OCI-LY7 (cell line): ENCODE measurements around the gene ACSL6. TPM values are rescaled to one million over a fixed set of nuclear protein-coding genes. Genes with fewer than 3 reads are reported as not detected.

Source experiments
- BruUV-seq: library from RNA; stranded (reverse); fragments of 400-500 nt; replicated peaks from 2 replicates; lab custom pipeline; 2021; lab: Mats Ljungman, UMichigan
- CTCF ChIA-PET: fragments of 300-600 bp; sonication (Branson Sonifier 250); formaldehyde crosslinking; loops from one replicate; lab custom pipeline; 2022; ENCODE audit warnings: antibody characterized with exemption; ENCODE audit not compliant: unreplicated experiment; lab: Charles Lee
- POLR2A ChIA-PET: fragments of 300-600 bp; sonication (Branson Sonifier 250); formaldehyde crosslinking; loops from one replicate; lab custom pipeline; 2022; ENCODE audit warnings: antibody characterized with exemption; lab: Charles Lee
- DNase-seq: peaks from one replicate; pipeline ENCODE4 v3.0.0-alpha.2; 2015; ENCODE audit warnings: low spot score
- H2AFZ ChIP-seq: fragments of 200-600 bp; sonication (generic), shearing (Covaris generic); 2 replicates; pipeline ENCODE4 v1.6.1; 2014; ENCODE audit warnings: mild to moderate bottlenecking, antibody characterized with exemption, low read length, moderate library complexity
- H3K27ac ChIP-seq: fragments of 200-600 bp; sonication (generic); 2 replicates; pipeline ENCODE4 v1.5.1; 2014; ENCODE audit warnings: mixed run types, low read depth, mild to moderate bottlenecking, moderate library complexity, low read length, inconsistent platforms; ENCODE audit not compliant: poor library complexity, severe bottlenecking
- H3K36me3 ChIP-seq: fragments of 200-600 bp; sonication (generic); 2 replicates; pipeline ENCODE4 v1.6.1; 2014; ENCODE audit warnings: mild to moderate bottlenecking, antibody characterized with exemption, low read length, moderate library complexity, mixed read lengths; ENCODE audit not compliant: insufficient read depth
- H3K4me1 ChIP-seq: fragments of 200-600 bp; sonication (generic); 2 replicates; pipeline ENCODE4 v1.5.1; 2014; ENCODE audit warnings: mild to moderate bottlenecking, low read length; ENCODE audit not compliant: insufficient read depth, poor library complexity, severe bottlenecking
- H3K4me2 ChIP-seq: fragments of 200-600 bp; sonication (generic); 2 replicates; pipeline ENCODE4 v1.6.1; 2014; ENCODE audit warnings: mild to moderate bottlenecking, low read length
- H3K4me3 ChIP-seq: fragments of 200-600 bp; sonication (generic); 2 replicates; pipeline ENCODE4 v1.5.1; 2014; ENCODE audit warnings: mild to moderate bottlenecking, low read depth, low read length; ENCODE audit not compliant: poor library complexity, severe bottlenecking
- H3K79me2 ChIP-seq: fragments of 200-600 bp; sonication (generic); 2 replicates; pipeline ENCODE4 v1.6.1; 2016; ENCODE audit warnings: low read depth, mild to moderate bottlenecking, low read length, moderate library complexity, mixed read lengths; ENCODE audit not compliant: insufficient read depth
- H3K9me2 ChIP-seq: fragments of 200-600 bp; sonication (generic); 2 replicates; pipeline ENCODE4 v1.6.1; 2016; ENCODE audit warnings: mild to moderate bottlenecking, low read length, mixed read lengths; ENCODE audit not compliant: insufficient read depth
- H3K9me3 ChIP-seq: fragments of 200-600 bp; sonication (generic); 2 replicates; pipeline ENCODE4 v1.6.1; 2014; ENCODE audit warnings: mild to moderate bottlenecking, mixed run types, low read length, mixed read lengths
- H4K20me1 ChIP-seq: fragments of 200-600 bp; sonication (generic); 2 replicates; pipeline ENCODE4 v1.6.1; 2014; ENCODE audit warnings: mild to moderate bottlenecking, antibody characterized with exemption, low read length, moderate library complexity, mixed read lengths; ENCODE audit not compliant: insufficient read depth
- EZH2phosphoT487 ChIP-seq: fragments of 200-600 bp; sonication (generic); IDR thresholded peaks from 2 replicates; pipeline ENCODE4 v1.6.1; 2018; ENCODE audit warnings: low read depth, borderline replicate concordance, mild to moderate bottlenecking, mixed run types, antibody characterized with exemption, low read length, moderate library complexity, mixed read lengths
- intact Hi-C: fragments of 100-400 bp; cut with micrococcal nuclease; formaldehyde crosslinking; loops from one replicate; pipeline ENCODE4 v1.10.0; 2022; ENCODE audit not compliant: unreplicated experiment
- total RNA-seq, 2 experiments: library from RNA; depleted of rRNA in 1 of 2; stranded (reverse); fragments of >200 nt in 1 of 2; shearing (Covaris generic) in 1 of 2; gene quantifications; 2 replicates each; pipeline ENCODE4 v1.2.3, GENCODE V29; 2014 to 2022
- TF ChIP-seq, protein P1 (sequence below): fragments of 200-600 bp; sonication (generic); conservative IDR thresholded peaks from 2 replicates; pipeline ENCODE4 v1.5.1; 2014; ENCODE audit warnings: mild to moderate bottlenecking, antibody characterized with exemption, low read length, moderate library complexity, mixed read lengths

Gene ACSL6
- total RNA-seq, 2 experiments from 2014 or later, result not detected

- H3K79me2 ChIP-seq, result no peaks in the 10 kb centered on the region
- no peak overlapping the region for H3K4me2 ChIP-seq
- H3K27ac ChIP-seq, result no peak overlapping the region
- ChIA-PET POLR2A (no interaction called here), CTCF (no interaction called here)
- H2AFZ ChIP-seq, result no peak overlapping the region
- no peaks in the 10 kb centered on the region for H3K4me1 ChIP-seq
- H3K4me3 ChIP-seq, result no peak overlapping the region
- TF ChIP-seq, protein P1, sequence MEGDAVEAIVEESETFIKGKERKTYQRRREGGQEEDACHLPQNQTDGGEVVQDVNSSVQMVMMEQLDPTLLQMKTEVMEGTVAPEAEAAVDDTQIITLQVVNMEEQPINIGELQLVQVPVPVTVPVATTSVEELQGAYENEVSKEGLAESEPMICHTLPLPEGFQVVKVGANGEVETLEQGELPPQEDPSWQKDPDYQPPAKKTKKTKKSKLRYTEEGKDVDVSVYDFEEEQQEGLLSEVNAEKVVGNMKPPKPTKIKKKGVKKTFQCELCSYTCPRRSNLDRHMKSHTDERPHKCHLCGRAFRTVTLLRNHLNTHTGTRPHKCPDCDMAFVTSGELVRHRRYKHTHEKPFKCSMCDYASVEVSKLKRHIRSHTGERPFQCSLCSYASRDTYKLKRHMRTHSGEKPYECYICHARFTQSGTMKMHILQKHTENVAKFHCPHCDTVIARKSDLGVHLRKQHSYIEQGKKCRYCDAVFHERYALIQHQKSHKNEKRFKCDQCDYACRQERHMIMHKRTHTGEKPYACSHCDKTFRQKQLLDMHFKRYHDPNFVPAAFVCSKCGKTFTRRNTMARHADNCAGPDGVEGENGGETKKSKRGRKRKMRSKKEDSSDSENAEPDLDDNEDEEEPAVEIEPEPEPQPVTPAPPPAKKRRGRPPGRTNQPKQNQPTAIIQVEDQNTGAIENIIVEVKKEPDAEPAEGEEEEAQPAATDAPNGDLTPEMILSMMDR, result no peak
- TF ChIP-seq EZH2phosphoT487, result no peak
- DNase-seq, result no peak
- no peaks in the 10 kb centered on the region for H3K36me3 ChIP-seq
- no peaks in the 10 kb centered on the region for H4K20me1 ChIP-seq
- no TSS peak for BruUV-seq
- H3K9me2 ChIP-seq, result no peaks in the 10 kb centered on the region
- no peaks in the 10 kb centered on the region for H3K9me3 ChIP-seq
- intact Hi-C loops, result no loop called here
Observed at GRCh38 chr5:131994533-131995226, 16.8 kb downstream of the ACSL6 start.

DNA sequence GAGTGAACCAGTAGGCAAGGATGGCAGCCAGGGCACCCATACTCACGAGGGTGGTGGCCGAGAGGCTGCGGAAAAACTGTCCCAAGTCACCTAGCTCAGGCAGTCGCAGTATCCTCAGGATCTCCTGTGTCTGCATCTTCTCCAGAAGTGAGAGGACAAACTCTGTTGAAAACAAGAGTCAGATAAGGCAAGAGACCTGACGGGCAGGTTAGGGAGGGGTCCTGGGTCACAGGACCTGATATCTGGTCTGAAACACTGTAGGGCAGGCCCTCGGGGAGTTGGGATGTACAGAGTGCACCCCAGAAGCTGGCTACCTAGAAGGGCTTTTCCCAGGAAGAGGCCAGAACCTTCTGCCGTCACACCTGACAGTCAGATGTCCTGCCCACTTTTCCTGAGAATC lies 17.4 kb downstream of the ACSL6 start:
- H3K9me2 ChIP-seq, result no peaks in the 10 kb centered on the region
- no peak overlapping the region for H3K4me2 ChIP-seq
- no peaks in the 10 kb centered on the region for H3K9me3 ChIP-seq
- H3K4me3 ChIP-seq, result no peak overlapping the region
- no TSS peak for BruUV-seq
- no peaks in the 10 kb centered on the region for H4K20me1 ChIP-seq
- no peak for TF ChIP-seq EZH2phosphoT487
- TF ChIP-seq, protein P1, result no peak
- ChIA-PET POLR2A (no interaction called here), CTCF (no interaction called here)
- H2AFZ ChIP-seq, result no peak overlapping the region
- DNase-seq, result no peak
- no peak overlapping the region for H3K27ac ChIP-seq
- H3K4me1 ChIP-seq, result no peaks in the 10 kb centered on the region
- intact Hi-C loops, result no loop called here
- H3K36me3 ChIP-seq, result no peaks in the 10 kb centered on the region
- no peaks in the 10 kb centered on the region for H3K79me2 ChIP-seq

DNA sequence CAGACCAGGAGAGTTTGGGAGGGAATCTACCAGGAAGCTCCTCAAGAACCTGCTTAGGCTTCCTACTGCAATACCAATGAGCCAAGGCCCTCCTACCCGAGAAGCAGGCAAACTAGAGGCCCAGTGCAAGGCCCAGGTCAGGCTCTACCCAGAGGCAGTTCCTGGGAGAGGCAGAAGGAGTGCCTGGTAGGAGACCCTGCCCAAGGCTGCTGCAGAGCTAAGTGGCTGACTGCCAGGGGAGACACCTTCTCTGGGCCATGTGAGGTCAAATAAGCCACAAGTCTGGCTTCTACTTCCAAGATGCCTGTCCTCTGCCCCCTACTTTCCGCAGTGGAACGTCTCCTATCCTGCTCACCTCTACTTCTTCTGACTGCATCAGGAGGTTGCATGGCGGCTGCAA lies 17.8 kb downstream of the ACSL6 start:
- Histone ChIP-seq H3K36me3 (no peaks in the 10 kb centered on the region), H2AFZ (no peak overlapping the region), H3K4me3 (no peak overlapping the region), H3K79me2 (no peaks in the 10 kb centered on the region), H3K9me2 (no peaks in the 10 kb centered on the region), H4K20me1 (no peaks in the 10 kb centered on the region), H3K4me1 (no peaks in the 10 kb centered on the region), H3K27ac (no peak overlapping the region), H3K9me3 (no peaks in the 10 kb centered on the region), H3K4me2 (no peak overlapping the region)
- no TSS peak for BruUV-seq
- DNase-seq, result no peak
- ChIA-PET POLR2A (interaction anchor here (0.7 kb wide), 1 partner anchor 254 kb away, joined by 3 read pairs; no protein-coding TSS in a partner anchor), CTCF (no interaction called here)
- intact Hi-C loops, result no loop called here
- TF ChIP-seq, protein P1, result no peak
- no peak for TF ChIP-seq EZH2phosphoT487
